Activated gamma-delta T cell treated with Interleukin-2 at 50 U/mL for 16 hours (primary cell): ENCODE results near the gene ERBB4.
"Not testable (repeated sequence)": the region's sequence is repeated elsewhere in the genome, so short reads cannot be mapped to it uniquely, and the experiment has no call there.

Experiments
- DNase-seq: peaks from one replicate; pipeline ENCODE4 v3.0.0-alpha.2; 2020

ERBB4 gene

DNA sequence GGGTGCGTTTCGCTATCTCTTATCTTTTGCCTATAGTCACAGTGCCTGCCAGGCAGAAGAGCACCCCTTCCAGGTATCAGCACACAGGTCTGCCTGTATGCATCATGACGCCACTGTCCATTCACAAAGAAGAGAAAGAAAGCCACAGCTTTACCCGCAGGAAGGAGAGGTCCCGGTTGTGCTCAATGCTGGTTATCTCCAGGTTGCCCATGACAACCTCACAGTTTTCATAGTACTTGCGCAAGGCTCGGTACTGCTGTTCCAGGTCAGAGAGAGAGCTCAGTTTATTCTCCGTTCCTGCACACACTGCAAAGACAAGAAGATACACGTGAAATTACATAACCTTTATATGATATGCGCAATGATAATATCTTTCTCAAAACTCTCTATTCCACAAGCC, 414.0 kb downstream of the ERBB4 start:
- no peak for DNase-seq

DNA sequence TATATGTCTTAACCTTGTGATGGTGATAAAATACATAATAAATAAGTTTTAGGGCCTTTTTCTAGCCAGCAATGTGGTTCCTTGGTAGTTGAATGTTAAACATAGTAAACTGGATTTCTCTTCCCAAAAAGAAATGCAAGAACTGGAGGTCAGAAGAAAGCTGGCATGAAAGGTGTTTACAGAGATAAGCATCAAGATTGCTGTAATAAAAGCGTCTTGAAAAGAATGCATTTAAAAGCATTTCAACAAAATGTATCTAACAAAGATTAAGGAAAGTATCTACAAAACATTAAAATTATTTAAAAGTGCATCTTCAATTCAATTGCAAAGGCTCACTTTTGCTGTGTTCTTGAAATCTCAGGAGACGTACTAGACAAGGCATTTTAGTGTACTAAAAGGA, 419.0 kb downstream of the ERBB4 start:
- DNase-seq = no peak

- DNase-seq = no peak
Measured at GRCh38 chr2:212117926-212118325, 420.7 kb downstream of the ERBB4 start.

DNA sequence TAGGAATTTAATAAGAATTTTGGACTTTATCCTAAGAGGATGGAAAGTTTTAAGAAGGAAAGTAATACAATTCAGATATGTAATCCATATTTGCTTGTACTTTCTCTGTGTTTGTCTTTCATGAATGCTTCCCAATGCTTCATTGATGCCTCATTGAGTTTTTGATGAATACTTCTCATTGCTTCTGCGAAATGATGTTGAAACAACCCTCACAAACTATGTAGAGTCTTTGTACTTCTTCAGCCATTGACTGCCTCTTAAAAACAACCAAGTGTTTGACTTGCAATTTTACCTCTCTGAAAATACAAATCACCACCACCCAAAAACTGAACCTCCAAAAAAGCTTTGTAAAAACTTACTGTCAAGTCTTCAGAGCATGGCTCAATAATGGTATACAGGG, 424.1 kb downstream of the ERBB4 start:
- no peak for DNase-seq

DNA sequence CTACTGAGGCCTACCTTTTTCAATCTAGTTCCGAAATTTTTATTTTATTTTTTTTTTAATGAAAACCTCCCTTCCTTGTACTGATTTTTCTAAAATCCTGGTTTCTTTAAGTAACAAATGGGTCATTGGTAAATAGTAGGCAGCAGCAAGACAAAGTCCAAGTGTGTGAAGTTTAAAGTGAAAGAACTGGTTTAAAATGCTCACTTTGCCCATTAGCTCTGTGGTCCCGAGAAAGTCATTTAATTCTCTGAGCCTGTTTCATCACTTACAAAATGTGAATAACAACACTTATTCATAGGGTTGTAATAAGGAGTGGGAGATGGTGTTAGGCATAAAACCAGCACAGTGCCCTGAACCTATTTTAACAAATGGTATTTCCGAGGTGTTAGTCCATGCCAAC, 426.2 kb downstream of the ERBB4 start:
- DNase-seq = no peak

- no peak for DNase-seq
Measured at GRCh38 chr2:212109792-212110680, 428.6 kb downstream of the ERBB4 start.

- DNase-seq = no peak
Measured at GRCh38 chr2:212109217-212109616, 429.4 kb downstream of the ERBB4 start.

DNA sequence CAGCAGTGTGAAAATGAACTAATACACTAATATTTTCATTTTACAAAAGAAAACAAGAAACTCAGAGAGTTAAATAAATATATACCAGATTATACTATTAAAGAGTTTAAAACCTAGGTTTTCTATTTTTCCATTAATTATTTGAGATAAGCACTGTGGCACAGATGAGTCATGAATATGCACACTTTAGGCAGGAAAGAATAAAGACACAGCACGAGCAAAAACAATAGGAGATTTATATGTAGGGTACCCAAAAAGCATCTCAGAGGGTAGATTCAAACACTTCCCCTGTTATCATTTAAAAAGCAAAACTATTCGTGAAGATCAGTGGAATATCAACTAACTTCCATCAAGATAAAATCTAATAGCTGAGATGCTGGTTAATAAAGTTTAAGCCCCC, 430.6 kb downstream of the ERBB4 start:
- no peak for DNase-seq

GRCh38 chr2:212107014-212107413, 431.6 kb downstream of the ERBB4 start:
- no peak for DNase-seq

DNA sequence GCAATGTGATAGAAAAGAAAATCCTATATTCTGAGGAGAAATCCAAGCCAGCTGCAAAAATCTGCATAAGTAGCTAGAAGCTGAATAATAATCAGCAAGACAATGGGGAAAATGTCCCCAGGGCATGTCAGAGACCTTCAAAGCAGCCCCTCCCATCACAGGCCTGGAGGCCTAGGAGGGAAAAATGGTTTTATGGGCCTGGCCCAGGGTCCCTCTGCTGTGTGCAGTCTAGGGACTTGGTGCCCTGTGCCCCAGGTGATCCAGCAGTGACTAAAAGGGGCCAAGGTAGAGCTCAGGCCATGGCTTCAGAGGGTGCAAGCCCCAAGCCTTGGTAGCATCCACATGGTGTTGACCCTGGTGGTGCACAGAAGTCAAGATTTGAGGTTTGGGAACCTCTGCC, 432.1 kb downstream of the ERBB4 start:
- not testable (repeated sequence) for DNase-seq

DNA sequence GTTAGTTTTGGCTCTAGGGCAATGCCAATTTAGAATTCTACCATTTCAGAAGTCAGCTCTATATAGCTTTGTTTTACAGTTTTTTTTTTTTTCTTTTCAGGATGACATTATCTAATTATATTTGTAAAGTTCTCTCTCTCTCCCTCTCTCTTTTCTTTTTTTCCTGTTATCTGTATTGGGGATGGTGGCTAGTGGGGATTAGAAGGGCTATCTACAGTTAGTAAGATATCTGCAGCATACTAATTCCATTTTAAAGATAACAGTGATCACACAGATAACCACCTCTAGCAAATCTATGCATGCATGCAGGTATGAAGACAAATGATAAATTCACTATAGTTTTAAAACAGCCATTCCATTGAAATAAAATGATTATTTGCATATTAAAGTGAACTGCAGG, 438.9 kb downstream of the ERBB4 start:
- no peak for DNase-seq

DNA sequence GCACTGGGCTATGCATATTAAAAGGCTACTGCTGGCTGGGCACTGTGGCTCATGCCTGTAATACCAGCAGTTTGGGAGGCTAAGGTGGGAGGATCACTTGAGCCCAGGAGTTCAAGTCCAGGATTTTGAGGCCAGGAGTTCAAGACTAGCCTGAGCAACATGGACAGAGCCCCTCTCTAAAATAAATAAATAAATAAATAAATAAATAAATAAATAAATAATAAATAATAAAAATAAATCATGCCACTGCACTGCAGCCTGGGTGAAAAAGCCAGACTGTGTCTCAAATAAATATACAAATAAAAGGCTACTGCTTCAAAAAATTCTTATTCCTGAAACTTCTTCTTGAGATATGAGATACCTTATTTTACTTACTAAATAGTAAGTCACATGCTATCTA, 439.6 kb downstream of the ERBB4 start:
- DNase-seq = no peak

- no peak for DNase-seq
Measured at GRCh38 chr2:212097001-212097400, 441.6 kb downstream of the ERBB4 start.

DNA sequence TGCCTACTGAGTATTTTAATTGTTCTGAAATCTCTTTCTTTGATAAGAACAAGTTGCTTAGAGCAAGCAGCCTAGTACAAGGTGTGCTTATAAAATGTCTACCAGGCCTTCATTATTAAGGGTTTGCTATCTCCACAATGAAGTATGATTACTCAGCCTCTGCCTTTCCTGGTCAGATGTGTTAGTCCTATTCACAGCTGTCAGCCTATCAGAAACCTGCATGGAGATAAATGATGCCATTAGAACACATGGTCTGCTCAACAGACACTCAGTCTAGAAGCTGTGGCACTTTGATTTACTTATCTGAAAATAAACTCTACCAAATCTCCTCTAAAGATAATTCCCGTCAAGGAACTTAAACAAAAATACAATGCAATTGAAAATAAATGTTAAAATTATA, 448.7 kb downstream of the ERBB4 start:
- DNase-seq = no peak

GRCh38 chr2:212088353-212088752, 450.2 kb downstream of the ERBB4 start:
- no peak for DNase-seq

DNA sequence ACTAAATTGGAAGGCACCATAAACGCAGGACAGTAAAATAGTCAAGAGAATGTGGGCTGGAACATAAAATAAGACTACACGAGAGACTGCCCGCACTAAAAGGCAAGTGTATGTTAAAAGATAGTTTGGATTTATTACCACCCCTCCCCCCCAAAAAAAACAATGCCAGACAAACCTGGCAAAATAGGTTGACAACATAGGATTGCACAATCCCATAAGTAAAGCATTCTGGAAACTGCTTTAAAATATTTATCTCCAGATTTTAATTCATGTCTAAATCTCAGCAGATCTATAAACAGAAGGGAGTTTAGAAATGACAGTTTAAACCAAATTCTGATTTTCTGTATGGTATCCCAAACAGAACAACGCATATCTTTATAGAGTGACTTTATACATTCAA, 455.1 kb downstream of the ERBB4 start:
- DNase-seq = no peak

GRCh38 chr2:212078103-212078502, 460.5 kb downstream of the ERBB4 start:
- no peak for DNase-seq

GRCh38 chr2:212076456-212076855, 462.1 kb downstream of the ERBB4 start:
- DNase-seq = no peak

- no peak for DNase-seq
Measured at GRCh38 chr2:212073360-212073759, 465.2 kb downstream of the ERBB4 start.

DNA sequence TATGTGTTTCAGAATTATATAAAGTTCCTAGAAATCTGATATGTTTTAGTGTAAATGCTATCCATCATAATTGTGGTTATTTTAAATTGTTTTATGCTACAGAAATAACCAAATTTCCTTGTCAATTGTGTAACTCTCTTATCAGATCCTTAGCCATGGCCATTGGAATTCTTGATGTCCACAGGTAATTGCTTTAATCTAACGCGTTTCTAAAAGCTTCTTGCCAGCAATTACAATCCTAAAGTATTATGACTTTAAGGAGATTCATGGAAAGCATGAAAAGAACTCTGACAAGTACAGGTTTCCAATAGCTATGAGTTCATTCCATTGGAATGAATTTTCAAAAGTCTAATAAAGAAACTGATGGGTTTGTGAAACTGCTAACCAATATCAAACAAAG, 472.1 kb downstream of the ERBB4 start:
- DNase-seq = no peak

- no peak for DNase-seq
Measured at GRCh38 chr2:212064318-212064717, 474.3 kb downstream of the ERBB4 start.

DNA sequence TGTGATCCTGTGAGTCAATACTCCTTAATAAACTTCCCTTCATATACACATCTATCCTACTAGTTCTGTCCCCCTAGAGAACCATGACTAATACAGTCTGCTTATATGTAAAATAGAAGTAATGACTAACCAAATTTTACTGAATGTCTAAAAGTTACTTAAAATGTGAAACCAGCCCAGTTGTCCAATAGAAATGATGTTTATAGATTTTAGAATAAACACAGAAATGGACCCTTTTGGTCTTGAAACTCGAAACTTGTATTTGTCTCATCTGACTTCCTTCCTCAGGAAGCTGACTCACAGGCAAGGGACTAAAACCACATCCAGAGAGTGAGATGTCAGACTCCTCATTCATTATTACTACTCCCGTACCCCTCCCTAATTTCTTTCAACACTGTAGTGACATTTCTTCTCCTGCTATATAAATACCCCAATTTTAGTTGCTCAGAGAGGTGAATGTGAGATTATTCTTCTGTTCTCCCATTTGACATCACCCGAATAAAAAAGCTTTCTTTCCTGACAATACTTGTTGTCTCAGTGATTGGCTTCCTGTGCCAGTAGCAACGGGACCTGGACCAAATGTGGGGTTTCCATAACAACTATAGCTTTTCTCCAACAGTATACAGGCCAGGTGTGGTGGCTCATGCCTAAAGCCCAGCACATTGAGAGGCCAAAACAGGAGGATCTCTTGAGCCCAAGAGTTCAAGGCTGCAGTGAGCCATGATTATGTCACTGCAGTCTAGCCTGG, 486.0 kb downstream of the ERBB4 start:
- no peak for DNase-seq

GRCh38 chr2:212050871-212051270, 487.7 kb downstream of the ERBB4 start:
- no peak for DNase-seq

DNA sequence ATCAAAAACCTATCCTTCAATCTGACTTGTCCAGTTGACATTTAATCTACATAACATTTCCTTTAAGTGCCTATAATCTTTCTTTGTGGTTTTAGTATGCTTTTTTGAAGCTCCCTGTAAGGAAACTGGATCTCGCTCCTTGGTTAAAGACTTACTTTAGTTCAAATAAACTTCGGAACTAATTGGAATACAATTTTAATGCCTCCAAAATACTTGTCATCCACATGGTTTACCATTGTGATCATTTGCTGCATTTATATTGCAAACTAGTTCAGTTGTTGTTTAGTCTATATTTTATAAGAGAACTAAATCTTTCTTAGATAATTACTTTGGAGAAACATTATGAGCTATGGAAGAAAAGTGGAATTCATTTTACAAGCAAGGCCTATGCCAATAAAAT, 496.0 kb downstream of the ERBB4 start:
- DNase-seq = no peak
